Erythroblast (primary cell): ENCODE data around the gene ZNF92.
"Not testable (repeated sequence)": the region's sequence is repeated elsewhere in the genome, so short reads cannot be mapped to it uniquely, and the experiment has no call there.

Experiments used
- GATA1 ChIP-seq: IDR thresholded peaks from 2 replicates; pipeline ENCODE4 v1.6.1; 2011; ENCODE audit warnings: low read depth, mild to moderate bottlenecking, control low read depth, low read length, moderate library complexity
- POLR2A ChIP-seq: IDR thresholded peaks from 2 replicates; pipeline ENCODE4 v1.6.1; 2011; ENCODE audit warnings: mild to moderate bottlenecking, low read length

DNA sequence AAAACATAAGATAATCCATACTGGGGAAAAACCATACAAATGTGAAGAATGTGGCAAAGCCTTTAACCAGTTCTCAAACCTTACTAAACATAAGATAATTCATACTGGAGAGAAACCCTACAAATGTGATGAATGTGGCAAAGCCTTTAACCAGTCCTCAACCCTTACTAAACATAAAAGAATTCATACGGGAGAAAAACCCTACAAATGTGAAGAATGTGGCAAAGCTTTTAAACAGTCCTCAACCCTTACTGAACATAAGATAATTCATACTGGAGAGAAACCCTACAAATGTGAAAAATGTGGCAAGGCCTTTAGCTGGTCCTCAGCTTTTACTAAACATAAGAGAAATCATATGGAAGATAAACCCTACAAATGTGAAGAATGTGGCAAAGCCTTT is 25.4 kb downstream of the ZNF92 start:
- not testable (repeated sequence) for TF ChIP-seq POLR2A, GATA1
